Aorta (tissue), 5 donors: ENCODE measurements around the gene PROCA1. TPM values are rescaled to one million over a fixed set of nuclear protein-coding genes. Genes with fewer than 3 reads are reported as not detected.
"Not testable (repeated sequence)": the region's sequence is repeated elsewhere in the genome, so short reads cannot be mapped to it uniquely, and the experiment has no call there.

ENCODE experiments used
- ATAC-seq: fragments of 200-7000 bp; cut with Tn5 transposase; one replicate; pipeline ENCODE4 v1.9.1; 2022; ENCODE audit warnings: moderate library complexity; ENCODE audit not compliant: low FRiP score
- DNase-seq, 2 donors: peaks; one replicate each; pipeline ENCODE4 v3.0.0-alpha.2; 2020
- H3K27ac ChIP-seq, 2 donors: one replicate each; pipeline ENCODE4 v1.5.1; 2013; ENCODE audit warnings: low read length in 2 of 2, mild to moderate bottlenecking in 2 of 2, moderate library complexity in 2 of 2, control low read depth in 1 of 2, inconsistent platforms in 1 of 2, low read depth in 1 of 2
- H3K27me3 ChIP-seq, 2 donors: one replicate each; pipeline ENCODE4 v1.6.1; 2013; ENCODE audit warnings: control low read depth in 1 of 2, low read length in 1 of 2, mild to moderate bottlenecking in 1 of 2, moderate library complexity in 1 of 2; ENCODE audit not compliant: insufficient read depth in 2 of 2, control insufficient read depth in 1 of 2
- H3K36me3 ChIP-seq, 2 donors: one replicate each; pipeline ENCODE4 v1.6.1; 2013; ENCODE audit warnings: control low read depth in 1 of 2, low read length in 1 of 2, mild to moderate bottlenecking in 1 of 2; ENCODE audit not compliant: insufficient read depth in 2 of 2, control insufficient read depth in 1 of 2
- H3K4me1 ChIP-seq, 2 donors: one replicate each; pipeline ENCODE4 v1.6.1; 2013; ENCODE audit warnings: low read length in 2 of 2, control low read depth in 1 of 2, mild to moderate bottlenecking in 1 of 2, moderate library complexity in 1 of 2; ENCODE audit not compliant: insufficient read depth in 2 of 2, control insufficient read depth in 1 of 2
- H3K4me3 ChIP-seq, 2 donors: one replicate each; pipeline ENCODE4 v1.5.1; 2013; ENCODE audit warnings: low read length in 2 of 2, control low read depth in 1 of 2, mild to moderate bottlenecking in 1 of 2
- H3K9me3 ChIP-seq: one replicate; pipeline ENCODE4 v1.6.1; 2013; ENCODE audit warnings: mild to moderate bottlenecking, low read length; ENCODE audit not compliant: control insufficient read depth
- WGBS, 2 donors: extraction: QIAGEN DNeasy Blood & Tissue Kit; methylation state at CpG; one replicate each; pipeline ENCODE4 v1.1.7; 2013; 5-methylcytosine and 5-hydroxymethylcytosine counted together
- intact Hi-C, 2 donors: fragments of 100-400 bp; cut with DNase I; formaldehyde crosslinking; loops; one replicate each; pipeline versions ENCODE4 v1.14.2 to v1.15.0; 2022
- polyA plus RNA-seq, 2 donors: library from polyadenylated mRNA; stranded (reverse); fragments of 200-250 nt; gene quantifications; one replicate each; pipeline ENCODE4 v1.2.3, GENCODE V29; 2013
- total RNA-seq, 2 donors: library from RNA; stranded (reverse); fragmentation: NEBNext Ultra II Directional; extraction: Animal tissue kit (Norgen Biotek cat#: 25700); gene quantifications; one replicate each; pipeline ENCODE4 v1.2.1, GENCODE V29; 2021
- donor health status: healthy with polysubstance abuse.
- donor health status: Bipolar disorder and iron deficiency.
- donor health status: DM: no; HTN: no; CAD: no.
- donor health status: DM: no; HTN: no; CAD: no.
- donor health status: DM: yes; HTN: yes; CAD: no.

PROCA1 gene
- total and polyA plus RNA-seq, 4 donors = 0.78 to 6.6 (median 5.2) TPM

DNA sequence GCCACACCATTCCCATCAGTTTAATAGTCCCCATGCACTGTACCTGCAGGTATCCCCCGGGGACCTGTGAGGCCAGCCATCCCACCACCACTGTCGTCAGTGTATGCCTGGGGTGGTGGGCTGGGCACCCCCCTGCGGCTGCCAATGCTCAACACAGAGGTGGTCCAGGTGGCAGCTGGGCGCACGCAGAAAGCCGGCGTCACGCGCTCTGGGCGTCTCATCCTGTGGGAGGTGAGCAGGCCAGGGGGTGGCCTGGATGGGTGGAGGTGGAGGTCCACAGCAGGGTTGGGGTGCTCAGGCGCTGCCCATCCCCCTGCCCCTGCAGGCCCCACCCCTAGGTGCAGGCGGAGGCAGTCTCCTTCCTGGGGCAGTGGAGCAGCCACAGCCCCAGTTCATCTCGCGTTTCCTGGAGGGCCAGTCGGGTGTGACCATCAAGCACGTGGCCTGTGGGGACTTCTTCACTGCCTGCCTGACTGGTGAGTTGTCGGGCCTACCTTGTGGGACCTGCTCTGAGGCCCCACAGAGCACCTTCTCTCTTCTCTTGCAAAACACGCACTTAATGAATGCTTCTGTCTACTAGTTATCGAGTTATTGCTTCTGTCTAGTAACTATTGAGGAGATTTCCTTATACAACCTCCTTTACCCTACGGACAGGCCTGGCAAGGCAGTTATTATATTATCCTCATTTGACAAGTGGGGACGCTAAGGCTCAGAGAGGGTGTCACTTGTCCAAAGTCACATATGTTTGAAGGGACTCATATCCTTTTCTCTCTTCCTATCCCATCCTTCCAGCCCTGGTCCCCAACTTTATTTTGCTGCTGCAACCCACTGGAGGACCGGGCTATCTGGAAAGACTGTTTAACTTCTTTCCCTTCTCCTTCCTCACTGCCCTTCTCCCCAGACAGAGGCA lies 26.3 kb upstream of the PROCA1 start:
- ATAC-seq = no peak
- DNase-seq = no peak
- WGBS, 2 donors = 90 to 93% methylated on average over 22 of the region's 22 CpGs
- no peaks in the 10 kb centered on the region for H3K9me3 ChIP-seq
- H3K4me3 ChIP-seq = no peak overlapping the region
- no peak overlapping the region for H3K27ac ChIP-seq
- H3K36me3 ChIP-seq = no peaks in the 10 kb centered on the region
- no peaks in the 10 kb centered on the region for H3K4me1 ChIP-seq
- intact Hi-C loops = no loop called here
- H3K27me3 ChIP-seq = no peaks in the 10 kb centered on the region

DNA sequence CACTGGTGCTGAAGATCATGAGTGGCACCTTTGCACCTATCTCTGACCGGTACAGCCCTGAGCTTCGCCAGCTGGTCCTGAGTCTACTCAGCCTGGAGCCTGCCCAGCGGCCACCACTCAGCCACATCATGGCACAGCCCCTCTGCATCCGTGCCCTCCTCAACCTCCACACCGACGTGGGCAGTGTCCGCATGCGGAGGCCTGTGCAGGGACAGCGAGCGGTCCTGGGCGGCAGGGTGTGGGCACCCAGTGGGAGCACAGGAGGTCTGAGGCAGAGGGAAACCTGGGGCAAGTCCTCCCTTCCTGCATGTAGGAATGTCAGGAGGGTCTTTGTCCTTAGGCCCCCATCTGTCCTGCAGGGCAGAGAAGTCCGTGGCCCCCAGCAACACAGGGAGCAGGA lies 25.6 kb upstream of the PROCA1 start:
- Histone ChIP-seq H3K27me3 (no peaks in the 10 kb centered on the region), H3K4me1 (no peaks in the 10 kb centered on the region), H3K4me3 (no peak overlapping the region), H3K36me3 (no peaks in the 10 kb centered on the region), H3K27ac (no peak overlapping the region), H3K9me3 (no peaks in the 10 kb centered on the region)
- intact Hi-C loops = no loop called here
- DNase-seq (no peak), ATAC-seq (no peak)
- WGBS, 2 donors = 95 to 97% methylated on average over 12 of the region's 12 CpGs

DNA sequence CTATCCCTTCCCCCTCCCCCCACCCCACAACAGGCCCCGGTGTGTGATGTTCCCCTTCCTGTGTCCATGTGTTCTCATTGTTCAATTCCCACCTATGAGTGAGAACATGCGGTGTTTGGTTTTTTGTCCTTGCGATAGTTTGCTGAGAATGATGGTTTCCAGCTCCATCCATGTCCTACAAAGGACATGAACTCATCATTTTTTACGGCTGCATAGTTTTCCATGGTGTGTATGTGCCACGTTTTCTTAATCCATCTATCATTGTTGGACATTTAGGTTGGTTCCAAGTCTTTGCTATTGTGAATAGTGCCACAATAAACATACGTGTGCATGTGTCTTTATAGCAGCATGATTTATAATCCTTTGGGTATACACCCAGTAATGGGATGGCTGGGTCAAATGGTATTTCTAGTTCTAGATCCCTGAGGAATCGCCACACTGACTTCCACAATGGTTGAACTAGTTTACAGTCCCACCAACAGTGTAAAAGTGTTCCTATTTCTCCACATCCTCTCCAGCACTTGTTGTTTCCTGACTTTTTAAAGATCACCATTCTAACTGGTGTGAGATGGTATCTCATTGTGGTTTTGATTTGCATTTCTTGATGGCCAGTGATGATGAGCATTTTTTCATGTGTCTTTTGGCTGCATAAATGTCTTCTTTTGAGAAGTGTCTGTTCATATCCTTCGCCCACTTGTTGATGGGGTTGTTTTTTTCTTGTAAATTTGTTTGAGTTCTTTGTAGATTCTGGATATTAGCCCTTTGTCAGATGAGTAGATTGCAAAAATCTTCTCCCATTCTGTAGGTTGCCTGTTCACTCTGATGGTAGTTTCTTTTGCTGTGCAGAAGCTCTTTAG lies 24.5 kb upstream of the PROCA1 start:
- H3K36me3 ChIP-seq, H3K27me3 ChIP-seq, H3K27ac ChIP-seq, ATAC-seq, H3K9me3 ChIP-seq, intact Hi-C loops, H3K4me3 ChIP-seq, DNase-seq, H3K4me1 ChIP-seq: not testable (repeated sequence)
- WGBS, 2 donors = 86 to 90% methylated on average over 3 to 5 of the region's 8 CpGs

DNA sequence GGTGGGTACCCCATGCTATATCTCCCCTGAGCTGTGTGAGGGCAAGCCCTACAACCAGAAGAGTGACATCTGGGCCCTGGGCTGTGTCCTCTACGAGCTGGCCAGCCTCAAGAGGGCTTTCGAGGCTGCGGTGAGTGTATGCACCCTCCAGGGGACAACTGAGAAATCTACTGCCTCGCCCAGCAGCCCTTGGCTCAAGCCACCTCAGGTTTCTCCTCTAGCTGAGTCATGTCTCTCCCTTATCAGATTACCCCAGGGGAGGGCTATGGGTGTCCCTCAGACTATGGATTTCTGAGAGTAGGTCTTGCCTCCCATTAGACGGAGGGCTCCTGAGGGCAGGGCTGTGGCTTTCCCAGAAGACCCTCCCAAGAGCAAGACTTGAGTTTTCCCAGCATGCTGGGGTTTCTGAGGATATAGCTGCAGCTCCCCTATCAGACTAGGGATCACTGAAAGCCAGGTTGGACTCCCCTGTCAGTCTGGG lies 23.6 kb upstream of the PROCA1 start:
- Histone ChIP-seq H3K27ac (no peak overlapping the region), H3K9me3 (no peaks in the 10 kb centered on the region), H3K4me1 (no peaks in the 10 kb centered on the region), H3K4me3 (no peak overlapping the region), H3K36me3 (no peaks in the 10 kb centered on the region), H3K27me3 (no peaks in the 10 kb centered on the region)
- 80 to 83% methylated on average over 5 of the region's 5 CpGs for whole genome bisulfite sequencing, 2 donors
- intact Hi-C loops = no loop called here
- no peak for DNase-seq
- ATAC-seq = no peak

DNA sequence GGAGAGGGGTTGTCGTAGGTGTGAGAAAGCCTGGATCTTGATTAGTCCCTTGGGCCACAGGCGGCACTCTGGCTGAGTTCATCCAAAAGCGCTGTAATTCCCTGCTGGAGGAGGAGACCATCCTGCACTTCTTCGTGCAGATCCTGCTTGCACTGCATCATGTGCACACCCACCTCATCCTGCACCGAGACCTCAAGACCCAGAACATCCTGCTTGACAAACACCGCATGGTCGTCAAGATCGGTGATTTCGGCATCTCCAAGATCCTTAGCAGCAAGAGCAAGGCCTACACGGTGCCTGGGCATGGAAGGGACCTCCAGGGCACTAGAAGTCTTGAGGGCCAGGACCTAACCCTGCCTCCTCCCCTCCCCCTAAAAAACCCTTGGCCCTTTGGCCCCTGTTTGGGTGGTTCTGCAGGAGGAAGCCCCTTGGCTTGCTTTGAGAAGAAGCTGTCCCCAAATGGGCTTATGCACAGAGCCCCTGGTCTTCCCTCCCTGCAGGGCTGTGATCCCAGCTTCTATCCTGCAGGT lies 23.1 kb upstream of the PROCA1 start:
- ATAC-seq = no peak
- Histone ChIP-seq H3K27me3 (no peaks in the 10 kb centered on the region), H3K9me3 (no peaks in the 10 kb centered on the region), H3K4me1 (no peaks in the 10 kb centered on the region), H3K36me3 (no peaks in the 10 kb centered on the region), H3K27ac (no peak overlapping the region), H3K4me3 (no peak overlapping the region)
- intact Hi-C loops = no loop called here
- 88 to 94% methylated on average over 10 of the region's 10 CpGs for WGBS, 2 donors
- DNase-seq = no peak

DNA sequence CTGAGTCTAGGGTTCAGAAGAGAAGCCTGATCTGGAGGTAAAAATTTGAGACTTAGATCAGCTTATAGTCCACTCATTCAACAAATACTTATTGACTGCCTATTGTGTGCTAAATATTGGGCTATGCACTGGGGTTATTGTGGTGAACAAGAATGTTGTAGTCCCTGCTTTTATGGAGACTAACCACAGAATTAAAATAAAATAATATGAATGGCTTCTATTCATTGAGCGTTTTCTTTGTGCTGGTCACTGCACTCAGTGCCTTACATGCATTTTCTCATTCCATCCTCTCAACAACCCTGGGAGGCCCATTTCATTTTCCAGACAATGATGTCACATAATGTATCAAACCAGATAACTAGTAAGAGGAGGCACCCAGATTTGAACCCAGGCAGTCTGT lies 21.7 kb upstream of the PROCA1 start:
- DNase-seq (no peak), ATAC-seq (no peak)
- Histone ChIP-seq H3K9me3 (no peaks in the 10 kb centered on the region), H3K27ac (no peak overlapping the region), H3K36me3 (no peaks in the 10 kb centered on the region), H3K4me1 (no peaks in the 10 kb centered on the region), H3K4me3 (no peak overlapping the region), H3K27me3 (no peaks in the 10 kb centered on the region)
- intact Hi-C loops = no loop called here
- 90 to 93% methylated on average over 1 of the region's 1 CpG for WGBS, 2 donors

DNA sequence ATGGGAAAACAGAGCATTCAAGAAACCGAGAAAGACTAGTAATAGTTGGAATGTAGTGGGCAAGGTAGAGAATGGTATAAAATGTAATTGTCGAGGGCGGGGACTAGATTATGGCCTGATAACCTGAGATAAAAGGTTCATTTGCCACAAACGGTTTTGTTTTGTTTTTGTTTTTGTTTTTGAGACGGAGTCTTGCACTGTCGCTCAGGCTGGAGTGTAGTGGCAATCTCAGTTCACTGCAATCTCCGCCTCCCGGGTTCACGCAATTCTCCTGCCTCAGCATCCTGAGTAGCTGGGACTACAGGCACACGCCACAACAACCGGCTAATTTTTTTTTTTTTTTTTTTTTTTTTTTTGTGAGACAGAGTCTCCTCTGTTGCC lies 18.3 kb upstream of the PROCA1 start:
- H3K9me3 ChIP-seq = no peaks in the 10 kb centered on the region
- intact Hi-C loops = no loop called here
- no peaks in the 10 kb centered on the region for H3K27me3 ChIP-seq
- 86 to 89% methylated on average over 11 of the region's 11 CpGs for WGBS, 2 donors
- no peaks in the 10 kb centered on the region for H3K4me1 ChIP-seq
- DNase-seq = no peak
- no peak for ATAC-seq
- no peaks in the 10 kb centered on the region for H3K36me3 ChIP-seq
- H3K27ac ChIP-seq = no peak overlapping the region
- no peak overlapping the region for H3K4me3 ChIP-seq

DNA sequence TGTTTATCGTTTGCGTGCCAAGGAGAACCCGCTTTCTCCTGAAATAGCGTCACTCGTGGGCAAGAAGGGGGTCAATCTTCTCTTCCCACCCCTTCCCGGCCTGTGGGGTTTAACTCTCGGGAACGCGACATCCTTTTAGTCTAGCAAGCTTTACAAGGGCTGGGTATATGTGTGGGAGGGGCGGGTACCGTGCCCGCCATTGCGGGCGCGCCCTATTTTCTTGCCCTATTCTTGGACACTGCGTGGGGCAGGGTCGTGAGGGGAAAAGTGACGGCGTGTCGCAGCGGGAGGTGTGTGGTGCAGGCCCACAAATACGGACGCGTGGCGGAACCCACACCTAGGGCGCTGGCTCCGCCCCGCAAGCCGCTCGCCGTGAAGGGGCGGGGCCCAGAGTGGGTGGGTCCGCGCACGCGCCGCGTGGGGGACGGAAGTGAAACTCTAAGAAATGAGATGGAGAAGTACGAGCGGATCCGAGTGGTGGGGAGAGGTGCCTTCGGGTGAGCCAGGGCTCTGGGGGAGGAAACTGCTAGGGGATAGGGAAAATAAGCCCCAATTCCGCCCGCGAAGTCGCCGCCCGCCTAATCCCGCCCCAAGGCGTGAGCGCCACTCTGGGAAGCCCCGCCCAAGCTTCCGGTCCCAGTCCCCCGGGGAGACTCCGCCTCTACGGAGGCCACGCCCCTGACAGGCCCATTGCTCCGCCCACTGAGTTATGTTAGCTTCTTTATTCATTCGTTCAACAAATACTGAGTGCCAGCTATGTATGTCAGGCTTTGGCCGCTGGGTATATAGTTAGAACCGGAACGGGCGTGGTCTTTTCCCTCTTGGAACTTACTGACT lies 16.9 kb upstream of the PROCA1 start, which contains the start of gene NEK8:
Gene NEK8, plus strand, starts transcription at position 425 of the 837 bp plus-strand sequence. Its CDS starts 26 bp downstream, at position 451.
- Histone ChIP-seq H3K4me3 (peak within 1 kb of the TSS; percentile 41 to 69), H3K36me3 (no peaks in the 10 kb centered on the region), H3K4me1 (no peaks in the 10 kb centered on the region), H3K9me3 (no peaks in the 10 kb centered on the region), H3K27ac (peak within 1 kb of the TSS in 1 of 2 donors; percentile 80), H3K27me3 (no peaks in the 10 kb centered on the region)
- DNase-seq (peak; percentile 96 to 99), ATAC-seq (peak; percentile 89)
- WGBS, 2 donors = 0% methylated on average over 64 of the region's 64 CpGs
- intact Hi-C loops = loop anchor here in 1 of 2 donors (1.0 kb wide), 1 partner anchor 16 kb away; the partner anchor contains the start of gene TRAF4
